Endothelial cell of umbilical vein (primary cell): ENCODE measurements around the gene MVK. TPM values are rescaled to one million over a fixed set of nuclear protein-coding genes. Genes with fewer than 3 reads are reported as not detected.

Experiments
- BruUV-seq: library from RNA; stranded (reverse); fragments of 400-500 nt; replicated peaks from 2 replicates; lab custom pipeline; 2021; lab: Mats Ljungman, UMichigan
- CTCF ChIA-PET: fragments of 300-600, 350-600 bp; sonication (Branson Sonifier 250); formaldehyde crosslinking; loops from one replicate; lab custom pipeline; 2021; ENCODE audit warnings: antibody characterized with exemption, inconsistent platforms; lab: Charles Lee
- POLR2A ChIA-PET: fragments of 300-600, 350-600 bp; sonication (Branson Sonifier 250); formaldehyde crosslinking; loops from one replicate; lab custom pipeline; 2021; ENCODE audit warnings: antibody characterized with exemption, inconsistent platforms; lab: Charles Lee
- DNase-seq: peaks from one replicate; pipeline ENCODE4 v3.0.0-alpha.2; 2011; ENCODE audit warnings: low read depth, low spot score
- FAIRE-seq: peaks from 2 replicates; lab custom pipeline; 2011; peaks lifted over from hg19 to GRCh38; lab: Jason Lieb, UNC
- H2AFZ ChIP-seq: 2 replicates; pipeline ENCODE4 v1.6.0; 2012; ENCODE audit warnings: low read depth, low read length, control low read depth, inconsistent platforms
- H3K27ac ChIP-seq: 2 replicates; pipeline ENCODE4 v1.5.1; 2011; ENCODE audit warnings: low read depth, mild to moderate bottlenecking, control low read depth, low read length, moderate library complexity; ENCODE audit not compliant: insufficient read depth
- H3K27me3 ChIP-seq, 2 experiments: 2 replicates each; pipeline versions ENCODE4 v1.6.0 to v1.6.1; 2011; ENCODE audit warnings: low read length in 2 of 2, mixed read lengths in 1 of 2; ENCODE audit not compliant: control insufficient read depth in 2 of 2, insufficient read depth in 2 of 2
- H3K36me3 ChIP-seq, 2 experiments: 2 replicates in 1 of 2; 3 replicates in 1 of 2; pipeline ENCODE4 v1.5.1; 2011; ENCODE audit warnings: low read length in 2 of 2, mild to moderate bottlenecking in 1 of 2, moderate library complexity in 1 of 2; ENCODE audit not compliant: control insufficient read depth in 2 of 2, insufficient read depth in 2 of 2; ENCODE audit errors: extremely low read depth in 1 of 2
- H3K4me1 ChIP-seq: 3 replicates; pipeline ENCODE4 v1.5.1; 2011; ENCODE audit warnings: mild to moderate bottlenecking, low read length; ENCODE audit not compliant: control insufficient read depth, insufficient read depth; ENCODE audit errors: extremely low read depth
- H3K4me2 ChIP-seq: 2 replicates; pipeline ENCODE4 v1.6.1; 2011; ENCODE audit warnings: low read length, control low read depth, mixed read lengths; ENCODE audit not compliant: insufficient read depth
- H3K4me3 ChIP-seq, 3 experiments: fragments of 200-600 bp in 1 of 3; sonication (generic), shearing (Covaris generic) in 1 of 3; replicated peaks in 1 of 3; 2 replicates each; pipeline ENCODE4 v1.5.1; 2011 to 2016; ENCODE audit warnings: control low read depth in 3 of 3, low read length in 3 of 3, mild to moderate bottlenecking in 2 of 3, inconsistent platforms in 1 of 3, low read depth in 1 of 3, moderate library complexity in 1 of 3; ENCODE audit not compliant: insufficient read depth in 1 of 3
- H3K79me2 ChIP-seq: 2 replicates; pipeline ENCODE4 v1.6.0; 2012; ENCODE audit warnings: low read length, inconsistent platforms; ENCODE audit not compliant: control insufficient read depth, insufficient read depth
- H3K9ac ChIP-seq: replicated peaks from 2 replicates; pipeline ENCODE3; 2011; ENCODE audit warnings: low read length, control low read depth; ENCODE audit not compliant: insufficient read depth; ENCODE audit errors: extremely low read depth
- H3K9me1 ChIP-seq: replicated peaks from 3 replicates; pipeline ENCODE4 v1.6.0; 2011; ENCODE audit warnings: mild to moderate bottlenecking, low read length; ENCODE audit not compliant: control insufficient read depth, insufficient read depth; ENCODE audit errors: extremely low read depth
- H3K9me3 ChIP-seq: replicated peaks from 2 replicates; pipeline ENCODE4 v1.5.1; 2012; ENCODE audit warnings: low read length, inconsistent platforms; ENCODE audit not compliant: control insufficient read depth, insufficient read depth
- H4K20me1 ChIP-seq: replicated peaks from 2 replicates; pipeline ENCODE3; 2011; ENCODE audit warnings: mild to moderate bottlenecking, low read length; ENCODE audit not compliant: control insufficient read depth, insufficient read depth; ENCODE audit errors: extremely low read depth
- FOS ChIP-seq: IDR thresholded peaks from 2 replicates; pipeline ENCODE4 v1.6.1; 2011; ENCODE audit warnings: mild to moderate bottlenecking, low read length, moderate library complexity, borderline replicate concordance; ENCODE audit not compliant: insufficient read depth
- JUN ChIP-seq: IDR thresholded peaks from 2 replicates; pipeline ENCODE4 v1.6.1; 2011; ENCODE audit warnings: borderline replicate concordance, low read depth; ENCODE audit not compliant: insufficient read length, insufficient read depth
- POLR2AphosphoS5 ChIP-seq: IDR thresholded peaks from 2 replicates; pipeline ENCODE4 v1.6.1; 2012; ENCODE audit warnings: low read depth, mild to moderate bottlenecking, control low read depth, low read length, moderate library complexity; ENCODE audit not compliant: insufficient read depth
- dilution Hi-C: fragments of 300-500 bp; cut with MboI; formaldehyde crosslinking; loops from one replicate; pipeline ENCODE4 v1.15.0; 2019; ENCODE audit warnings: low sequenced_read_pairs; ENCODE audit not compliant: extremely low pct_ligation_motif_present
- intact Hi-C: fragments of 100-400 bp; cut with micrococcal nuclease; formaldehyde crosslinking; loops from one replicate; pipeline ENCODE4 v1.10.0; 2022
- polyA plus RNA-seq, 4 experiments: library from polyadenylated mRNA; depleted of rRNA in 3 of 4; stranded (reverse) in 3 of 4; unstranded in 1 of 4; fragments of >200 nt; gene quantifications; 2 replicates each; pipeline versions ENCODE4 v1.2.1 to v1.2.3, GENCODE V29; 2011 to 2012; ENCODE audit warnings: missing spikeins in 1 of 4
- total RNA-seq: library from RNA; stranded (reverse); gene quantifications from 2 replicates; pipeline ENCODE4 v1.2.3, GENCODE V29; 2021
- TF ChIP-seq, protein P1 (sequence below), 2 donors: IDR thresholded peaks; 1 replicate in 1 of 2; 2 replicates in 1 of 2; pipeline ENCODE4 v1.5.1; 2011; ENCODE audit warnings: low read length in 2 of 2, mild to moderate bottlenecking in 2 of 2, moderate library complexity in 2 of 2, control low read depth in 1 of 2, inconsistent platforms in 1 of 2, low read depth in 1 of 2; ENCODE audit not compliant: insufficient read depth in 1 of 2; ENCODE audit errors: extremely low read depth in 1 of 2
- TF ChIP-seq, protein P2 (sequence below): IDR thresholded peaks from 2 replicates; pipeline ENCODE4 v1.6.1; 2011; ENCODE audit not compliant: insufficient read depth, insufficient read length

The MVK gene
- total and polyA plus RNA-seq, 2 donors (not counting 3 experiments of a cell fraction or from before 2014, with no cell fraction given), result 32.6 to 42.6 TPM

DNA sequence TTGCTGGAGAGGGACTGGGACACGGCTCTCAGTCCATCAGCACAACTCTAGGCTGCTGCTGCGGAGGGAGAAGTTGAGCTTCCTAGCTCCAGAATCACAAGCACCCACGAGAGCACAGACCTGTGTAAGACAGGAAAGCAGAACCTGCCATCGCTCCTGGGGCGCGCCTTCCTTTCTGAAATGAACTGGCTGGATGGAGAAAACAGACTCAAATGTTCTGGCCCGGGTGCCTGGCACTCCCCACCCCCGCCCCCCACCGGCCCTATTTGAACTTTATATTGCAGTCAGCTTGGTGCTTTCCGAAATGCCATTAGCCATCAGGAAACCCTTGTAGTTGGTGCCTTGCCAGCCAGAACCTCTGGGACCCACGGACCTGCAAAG lies 23.8 kb downstream of the MVK start:
- FAIRE-seq, result no peak
- ChIA-PET CTCF (interaction anchor here (0.7 to 9.4 kb wide), 40 partner anchors 9 to 248 kb away, joined by 3 to 252 read pairs (median 5); partner anchors contain the start of genes MMAB and MVK), POLR2A (no interaction called here)
- no TSS peak for BruUV-seq
- no peak overlapping the region for H3K9ac ChIP-seq
- H3K9me3 ChIP-seq, result no peaks in the 10 kb centered on the region
- TF ChIP-seq FOS (no peak), POLR2AphosphoS5 (no peak)
- no peak overlapping the region for H3K4me2 ChIP-seq
- H3K4me3 ChIP-seq, result no peak overlapping the region
- no peak overlapping the region for H2AFZ ChIP-seq
- peaks cover 3% of the 10 kb centered on the region for H3K4me1 ChIP-seq
- H3K27ac ChIP-seq, result no peak overlapping the region
- DNase-seq, result no peak
- no peaks in the 10 kb centered on the region for H3K79me2 ChIP-seq
- H3K27me3 ChIP-seq, result no peaks in the 10 kb centered on the region
- H3K9me1 ChIP-seq, result no peaks in the 10 kb centered on the region
- intact Hi-C loops, result loop anchor here (1.0 to 5.0 kb wide), 5 partner anchors 79 to 247 kb away; partner anchors contain the start of gene FAM222A
- no peaks in the 10 kb centered on the region for H4K20me1 ChIP-seq
- dilution Hi-C loops, result no loop called here
- peaks cover 0 to 5% of the 10 kb centered on the region in 2 experiments for H3K36me3 ChIP-seq

DNA sequence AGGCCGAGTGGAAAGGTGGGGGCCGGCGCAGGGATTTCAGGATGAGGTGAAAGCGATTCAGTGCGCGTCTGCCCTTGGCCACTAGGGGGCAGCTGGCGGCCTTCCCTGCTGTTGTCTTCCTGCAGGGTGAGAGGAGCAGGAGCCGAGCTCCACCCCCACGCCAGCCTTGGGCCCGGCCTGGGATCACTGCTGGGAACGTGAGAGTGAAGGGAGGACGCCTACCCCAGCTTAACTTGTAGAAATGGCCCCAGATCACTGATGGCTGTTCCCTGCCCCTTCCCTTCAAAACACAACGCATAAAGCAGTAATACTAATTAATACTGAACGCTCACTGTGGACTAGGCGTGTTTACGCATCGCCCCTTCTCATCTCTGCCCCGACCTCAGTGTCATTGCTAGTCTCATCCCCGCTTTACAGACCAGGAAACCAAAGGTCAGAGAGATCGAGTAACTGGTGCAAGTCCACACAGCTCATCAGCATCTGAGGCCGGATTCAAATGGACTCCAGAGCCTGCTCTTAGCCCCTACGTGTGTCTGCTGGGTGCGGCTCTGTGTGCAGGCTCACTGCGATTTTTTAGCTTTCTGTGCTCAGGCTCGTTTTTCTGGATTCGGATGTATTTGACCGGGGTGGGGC lies 24.3 kb downstream of the MVK start:
- Histone ChIP-seq H3K27ac (no peak overlapping the region), H3K4me2 (no peak overlapping the region), H4K20me1 (no peaks in the 10 kb centered on the region), H3K9me3 (no peaks in the 10 kb centered on the region), H3K9ac (no peak overlapping the region), H3K79me2 (no peaks in the 10 kb centered on the region), H3K9me1 (no peaks in the 10 kb centered on the region), H3K27me3 (no peaks in the 10 kb centered on the region), H3K4me1 (peaks cover 3% of the 10 kb centered on the region), H3K36me3 (peaks cover 0 to 5% of the 10 kb centered on the region in 2 experiments), H2AFZ (peak overlapping the region; percentile 50), H3K4me3 (no peak overlapping the region)
- no peak for TF ChIP-seq JUN
- TF ChIP-seq, protein P1, sequence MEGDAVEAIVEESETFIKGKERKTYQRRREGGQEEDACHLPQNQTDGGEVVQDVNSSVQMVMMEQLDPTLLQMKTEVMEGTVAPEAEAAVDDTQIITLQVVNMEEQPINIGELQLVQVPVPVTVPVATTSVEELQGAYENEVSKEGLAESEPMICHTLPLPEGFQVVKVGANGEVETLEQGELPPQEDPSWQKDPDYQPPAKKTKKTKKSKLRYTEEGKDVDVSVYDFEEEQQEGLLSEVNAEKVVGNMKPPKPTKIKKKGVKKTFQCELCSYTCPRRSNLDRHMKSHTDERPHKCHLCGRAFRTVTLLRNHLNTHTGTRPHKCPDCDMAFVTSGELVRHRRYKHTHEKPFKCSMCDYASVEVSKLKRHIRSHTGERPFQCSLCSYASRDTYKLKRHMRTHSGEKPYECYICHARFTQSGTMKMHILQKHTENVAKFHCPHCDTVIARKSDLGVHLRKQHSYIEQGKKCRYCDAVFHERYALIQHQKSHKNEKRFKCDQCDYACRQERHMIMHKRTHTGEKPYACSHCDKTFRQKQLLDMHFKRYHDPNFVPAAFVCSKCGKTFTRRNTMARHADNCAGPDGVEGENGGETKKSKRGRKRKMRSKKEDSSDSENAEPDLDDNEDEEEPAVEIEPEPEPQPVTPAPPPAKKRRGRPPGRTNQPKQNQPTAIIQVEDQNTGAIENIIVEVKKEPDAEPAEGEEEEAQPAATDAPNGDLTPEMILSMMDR (IDR thresholded peaks at IDR 0.05; ENCODE audit: extremely low read depth in 1 of 2, insufficient read depth in 1 of 2, low read depth in 1 of 2, low read length in 2 of 2), result peak; percentile 95 to 100
- TF ChIP-seq, protein P2, sequence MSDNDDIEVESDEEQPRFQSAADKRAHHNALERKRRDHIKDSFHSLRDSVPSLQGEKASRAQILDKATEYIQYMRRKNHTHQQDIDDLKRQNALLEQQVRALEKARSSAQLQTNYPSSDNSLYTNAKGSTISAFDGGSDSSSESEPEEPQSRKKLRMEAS, result no peak
- peak; percentile 16 for TF ChIP-seq POLR2AphosphoS5
- DNase-seq, result peak; percentile 78
- FAIRE-seq, result peak; percentile 95
- POLR2A ChIA-PET, result interaction anchor here (1.5 kb wide), 1 partner anchor 24 kb away, joined by 3 read pairs; the partner anchor contains the start of genes MMAB and MVK
- dilution Hi-C loops, result no loop called here
- no TSS peak for BruUV-seq
- intact Hi-C loops, result loop anchor here (1.0 to 5.0 kb wide), 5 partner anchors 80 to 247 kb away; partner anchors contain the start of gene FAM222A
- CTCF ChIA-PET, result interaction anchor here (0.7 to 9.4 kb wide), 41 partner anchors 9 to 247 kb away, joined by 3 to 252 read pairs (median 5); partner anchors contain the start of genes MMAB and MVK
